Stimulated activated CD4-positive, alpha-beta T cell treated with anti-CD3 and anti-CD28 coated beads, Interleukin-4, amount 100 ng/mL, for 24 hours (primary cell): ENCODE data around the gene KCNF1.
"Not testable (repeated sequence)": the region's sequence is repeated elsewhere in the genome, so short reads cannot be mapped to it uniquely, and the experiment has no call there.

Source experiments
- DNase-seq: peaks from one replicate; pipeline ENCODE4 v3.0.0-alpha.2; 2020

KCNF1 gene

DNA sequence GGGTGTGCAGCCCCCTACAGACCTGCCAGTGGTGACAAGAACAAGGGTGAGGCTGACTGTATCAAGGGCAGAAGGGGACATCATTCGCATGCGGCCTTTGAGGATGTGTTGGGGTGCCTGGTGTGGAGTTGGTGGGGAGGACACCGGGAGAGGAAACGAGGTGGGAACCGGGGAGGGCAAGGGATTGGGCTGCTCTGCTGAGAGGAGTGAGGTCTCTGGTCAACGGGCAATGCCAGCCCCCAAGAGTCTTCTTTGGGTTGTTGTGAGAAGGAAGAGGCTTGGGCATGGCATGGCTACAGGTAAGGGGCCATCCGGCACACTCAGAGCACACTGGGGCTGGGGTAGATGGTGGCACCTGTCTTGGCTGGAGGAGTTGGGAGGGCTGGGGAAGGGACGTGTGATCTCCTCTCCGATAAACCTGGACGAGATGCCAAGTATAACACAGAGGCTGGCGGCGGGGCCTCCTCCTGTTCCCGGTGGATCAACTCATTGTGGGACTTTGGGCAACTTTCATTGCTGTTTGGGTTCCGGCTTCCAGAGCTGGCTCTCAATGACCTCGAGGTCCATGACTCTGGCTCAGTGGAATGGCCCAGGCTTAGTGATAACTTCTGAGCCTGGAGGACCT lies 37.0 kb downstream of the KCNF1 start:
- no peak for DNase-seq

DNA sequence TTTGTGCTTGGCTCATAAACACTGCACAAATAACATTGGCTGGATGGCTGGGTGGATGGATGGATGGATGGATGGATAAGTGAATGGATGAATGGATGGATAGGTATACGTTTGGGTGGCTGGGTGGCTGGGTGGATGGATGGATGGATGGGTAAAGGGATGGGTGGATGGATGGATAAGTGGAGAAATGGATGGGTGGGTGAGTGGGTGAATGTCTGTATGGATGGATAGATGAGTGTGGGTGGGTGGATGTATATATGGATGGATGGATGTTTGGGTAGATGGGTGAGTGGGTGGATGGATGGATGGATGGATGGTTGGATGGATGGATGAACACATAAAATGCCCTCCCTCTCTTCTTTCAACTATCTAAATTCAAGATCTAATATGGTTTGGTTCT lies 38.1 kb downstream of the KCNF1 start:
- no peak for DNase-seq

DNA sequence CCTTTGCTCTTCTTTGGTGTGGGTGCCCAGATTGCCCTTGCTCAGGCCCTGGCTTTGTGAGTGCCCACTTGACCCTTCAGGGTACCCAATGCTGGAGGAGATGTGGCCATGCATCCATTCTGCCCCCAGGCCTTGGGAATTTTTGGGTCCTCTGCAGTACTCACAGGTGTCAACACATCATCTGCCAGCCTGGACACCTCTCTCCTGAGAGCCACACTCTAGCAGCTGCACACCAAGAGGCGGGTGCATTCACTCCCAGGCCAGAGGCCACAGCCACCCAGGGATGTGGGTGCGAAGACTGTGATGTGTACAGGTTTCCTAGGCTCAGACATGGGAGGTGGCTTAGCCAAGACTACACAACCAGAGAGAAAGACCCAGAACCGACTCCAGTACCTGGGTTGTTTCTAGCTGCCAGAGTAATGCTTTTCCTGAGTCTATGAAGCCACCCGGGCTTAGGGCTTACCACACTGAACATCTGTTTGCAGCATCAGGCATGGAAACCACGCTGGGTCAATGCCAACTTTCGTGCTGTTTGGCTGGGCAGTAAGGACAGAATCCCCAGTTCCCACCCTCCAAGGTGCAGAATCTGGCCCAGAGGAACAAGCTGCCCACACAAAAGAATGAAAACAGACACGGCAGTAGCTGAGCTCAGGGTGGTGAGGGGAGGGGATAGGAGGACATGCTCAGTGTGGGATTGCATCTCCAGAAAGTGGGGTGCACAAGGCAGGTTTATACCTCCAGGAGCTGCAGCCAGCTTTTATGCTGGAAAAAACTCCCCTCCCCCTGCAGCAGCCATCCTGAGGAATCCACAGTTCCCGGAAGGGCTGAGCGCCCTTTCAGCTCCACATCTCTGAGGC lies 40.1 kb downstream of the KCNF1 start:
- DNase-seq: no peak

GRCh38 chr2:10954416-10954815 lies 42.7 kb downstream of the KCNF1 start:
- no peak for DNase-seq

DNA sequence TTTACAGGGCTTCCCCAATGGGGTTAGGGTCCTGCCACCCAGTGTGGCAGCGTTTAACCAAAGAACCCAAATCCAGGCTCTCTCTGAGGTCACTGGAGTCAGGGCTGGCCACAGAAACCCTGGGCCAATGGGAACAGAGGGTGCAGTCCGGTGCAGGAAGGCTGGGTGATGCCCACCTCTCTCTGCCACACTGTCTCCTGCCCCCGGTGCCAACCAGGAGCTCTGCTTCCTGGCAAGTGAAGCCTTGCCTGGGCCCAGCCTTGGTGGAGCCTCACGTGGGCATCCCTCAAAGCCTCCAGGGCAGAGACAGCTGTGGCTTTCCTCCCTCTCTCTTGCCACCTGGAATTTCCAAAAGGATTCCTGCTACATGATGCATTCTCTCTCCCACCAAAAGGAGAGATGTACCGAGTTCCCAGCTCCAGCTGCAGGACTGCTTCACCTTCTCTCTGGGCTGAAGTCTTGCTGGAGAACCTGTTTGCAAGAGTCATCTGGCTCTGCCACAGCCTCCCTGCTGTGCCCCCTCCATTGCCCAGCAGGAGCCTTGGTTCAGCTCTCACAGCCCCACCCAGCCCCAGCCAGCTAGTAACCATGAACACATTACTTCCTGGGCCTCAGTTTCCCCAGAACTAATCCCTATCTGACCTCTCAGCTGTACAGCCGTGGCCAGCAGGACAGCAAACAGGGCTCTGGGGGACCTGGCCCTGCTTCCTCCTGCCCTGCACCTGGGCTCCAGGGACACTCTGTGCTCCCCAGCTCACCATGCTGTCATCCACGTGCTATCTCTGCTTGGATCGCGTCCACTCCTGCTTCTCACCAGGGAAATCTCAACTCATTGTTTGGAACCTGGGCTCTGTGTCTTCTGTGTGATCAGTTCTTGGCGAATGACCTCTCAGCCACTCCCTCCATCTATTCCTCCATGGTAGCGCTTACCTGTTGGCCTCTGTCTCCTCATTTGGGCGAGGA lies 43.4 kb downstream of the KCNF1 start:
- DNase-seq: no peak

GRCh38 chr2:10956006-10956790 lies 44.5 kb downstream of the KCNF1 start:
- no peak for DNase-seq

- DNase-seq: no peak
Observed at GRCh38 chr2:10957391-10957790, 45.7 kb downstream of the KCNF1 start.

GRCh38 chr2:10958452-10958851 lies 46.7 kb downstream of the KCNF1 start:
- not testable (repeated sequence) for DNase-seq

DNA sequence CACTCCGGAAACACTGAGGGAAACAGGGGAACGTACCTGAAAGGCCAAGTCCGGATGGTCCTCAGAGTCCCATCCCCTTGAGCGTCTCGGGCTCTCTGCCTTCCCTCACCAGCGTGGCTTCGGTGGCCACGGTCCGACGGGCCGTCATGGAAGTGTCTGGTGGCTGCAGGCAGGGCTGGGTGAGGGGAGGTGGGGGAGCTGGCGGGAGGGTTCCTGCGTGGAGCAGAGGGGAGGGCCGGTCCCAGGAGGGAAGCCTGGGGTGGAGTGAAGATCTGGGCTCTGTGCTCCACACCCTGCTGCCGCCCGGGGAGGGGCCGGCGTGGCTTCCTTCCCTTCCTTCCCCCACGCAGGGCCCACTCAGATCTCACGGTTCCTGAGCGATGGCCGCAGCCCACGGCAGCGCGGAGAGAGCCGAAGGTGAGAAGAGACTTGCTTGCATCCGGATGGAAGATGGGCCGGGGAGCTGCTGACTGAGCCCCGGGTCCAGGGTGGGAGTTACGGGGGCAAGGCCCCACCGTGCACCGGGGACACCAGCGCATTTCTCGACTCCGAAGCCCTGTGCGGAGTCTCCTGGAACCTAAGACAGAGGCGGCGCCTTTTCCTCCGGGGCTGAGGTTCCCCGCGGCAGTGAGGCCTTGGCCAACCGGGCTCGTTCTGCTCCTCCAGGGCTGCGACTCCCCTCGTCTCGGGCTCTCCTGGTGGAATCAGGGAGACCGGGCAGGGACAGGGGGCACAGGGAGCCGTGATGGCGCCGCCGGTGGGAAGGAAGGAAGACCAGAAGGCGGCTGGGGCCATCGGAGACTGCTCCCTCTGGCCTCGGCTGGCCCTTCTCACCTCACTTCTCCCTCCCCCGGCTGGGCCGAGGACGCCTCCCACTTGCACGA lies 49.1 kb downstream of the KCNF1 start:
- no peak for DNase-seq

GRCh38 chr2:10961490-10961875 lies 49.7 kb downstream of the KCNF1 start:
- no peak for DNase-seq

DNA sequence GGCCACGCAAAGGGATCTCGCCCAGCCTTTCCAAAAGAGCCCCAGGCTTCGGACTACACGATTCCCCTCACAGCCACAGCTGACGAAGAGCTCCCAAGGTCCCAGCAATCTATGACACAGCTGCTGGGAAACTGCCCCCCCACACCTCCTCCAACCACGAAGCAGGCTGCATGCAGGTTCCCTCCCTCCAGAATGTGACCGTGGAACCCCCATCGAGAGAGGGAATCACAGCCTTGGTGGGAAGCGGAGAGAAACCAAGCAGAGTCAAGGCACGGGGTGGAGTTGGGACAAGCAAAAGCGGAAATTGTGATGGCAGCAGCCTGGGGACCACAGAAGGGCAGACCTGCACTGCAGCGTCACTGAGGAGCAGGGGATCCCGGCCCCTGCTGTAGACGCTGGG lies 50.3 kb downstream of the KCNF1 start:
- no peak for DNase-seq

DNA sequence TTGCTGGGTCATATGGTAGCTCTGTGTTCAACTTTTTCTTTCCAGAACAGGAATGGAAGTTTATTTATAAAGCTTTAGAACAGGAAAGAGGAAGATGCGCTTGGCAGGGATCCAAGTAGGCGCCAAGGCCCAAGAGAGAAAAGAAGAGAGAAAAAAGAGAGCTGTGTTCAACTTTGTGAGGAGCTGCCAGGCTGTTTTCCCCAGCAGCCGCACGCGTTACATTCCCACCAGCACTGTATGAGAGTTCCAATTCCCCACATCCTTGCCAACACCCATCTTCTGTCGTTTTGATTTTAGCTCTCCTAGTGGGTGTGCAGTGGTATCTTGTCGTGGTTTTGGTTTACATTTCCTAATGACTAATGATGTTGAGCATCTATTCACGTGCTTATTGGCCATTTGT lies 51.4 kb downstream of the KCNF1 start:
- DNase-seq: no peak
